CD8-positive, alpha-beta memory T cell (primary cell): ENCODE data around the gene FFAR4. TPM values are rescaled to one million over a fixed set of nuclear protein-coding genes. Genes with fewer than 3 reads are reported as not detected.

Experiments used
- CTCF ChIA-PET: fragments of 350-600 bp; sonication (Branson Sonifier 250); formaldehyde crosslinking; loops from one replicate; lab custom pipeline; 2021; ENCODE audit warnings: antibody characterized with exemption; lab: Charles Lee
- POLR2A ChIA-PET: fragments of 350-600 bp; sonication (Branson Sonifier 250); formaldehyde crosslinking; loops from one replicate; lab custom pipeline; 2021; ENCODE audit warnings: antibody characterized with exemption; lab: Charles Lee
- DNase-seq, 5 donors: peaks; one replicate each; pipeline versions ENCODE4 v3.0.0 to v3.0.0-alpha.2; 2020 to 2022; ENCODE audit warnings: mixed read lengths in 1 of 5
- H3K27ac ChIP-seq: one replicate; pipeline ENCODE4 v1.7.0; 2013; ENCODE audit warnings: low read depth, mild to moderate bottlenecking, low read length, moderate library complexity
- H3K27me3 ChIP-seq: 2 replicates; pipeline ENCODE4 v1.7.0; 2013; ENCODE audit warnings: low read length, mild to moderate bottlenecking; ENCODE audit not compliant: insufficient read depth, poor library complexity, severe bottlenecking
- H3K36me3 ChIP-seq: 2 replicates; pipeline ENCODE4 v1.7.0; 2013; ENCODE audit warnings: mild to moderate bottlenecking, low read length, moderate library complexity; ENCODE audit not compliant: insufficient read depth
- H3K4me1 ChIP-seq: 2 replicates; pipeline ENCODE4 v1.7.0; 2013; ENCODE audit warnings: mild to moderate bottlenecking, low read length, moderate library complexity; ENCODE audit not compliant: insufficient read depth
- H3K4me3 ChIP-seq: 2 replicates; pipeline ENCODE4 v1.7.0; 2013; ENCODE audit warnings: mild to moderate bottlenecking, low read length
- H3K9me3 ChIP-seq: 2 replicates; pipeline ENCODE4 v1.7.0; 2013; ENCODE audit warnings: mild to moderate bottlenecking, low read length
- H3K27ac Mint-ChIP-seq, 8 donors: one replicate each; pipeline ENCODE4 v1.8.0; 2020 to 2021; ENCODE audit warnings: mixed read lengths in 8 of 8, mild to moderate bottlenecking in 6 of 8, inconsistent platforms in 3 of 8, moderate library complexity in 3 of 8
- H3K27me3 Mint-ChIP-seq, 2 donors: one replicate each; pipeline ENCODE4 v1.8.0; 2020 to 2021; ENCODE audit warnings: mixed read lengths in 2 of 2, mild to moderate bottlenecking in 1 of 2, moderate library complexity in 1 of 2
- H3K36me3 Mint-ChIP-seq, 3 donors: one replicate each; pipeline ENCODE4 v1.8.0; 2020 to 2021; ENCODE audit warnings: mixed read lengths in 3 of 3, inconsistent platforms in 1 of 3, mild to moderate bottlenecking in 1 of 3
- H3K4me1 Mint-ChIP-seq, 3 donors: one replicate each; pipeline ENCODE4 v1.8.0; 2020 to 2021; ENCODE audit warnings: mixed read lengths in 3 of 3, inconsistent platforms in 1 of 3, mild to moderate bottlenecking in 1 of 3
- H3K4me3 Mint-ChIP-seq, 7 donors: one replicate each; pipeline ENCODE4 v1.8.0; 2020 to 2021; ENCODE audit warnings: mixed read lengths in 7 of 7, mild to moderate bottlenecking in 6 of 7, moderate library complexity in 4 of 7, inconsistent platforms in 2 of 7
- H3K9me3 Mint-ChIP-seq, 5 donors: one replicate each; pipeline ENCODE4 v1.8.0; 2020 to 2022; ENCODE audit warnings: mixed read lengths in 5 of 5, mild to moderate bottlenecking in 3 of 5, moderate library complexity in 2 of 5, inconsistent platforms in 1 of 5
- polyA plus RNA-seq: library from polyadenylated mRNA; unstranded; fragments of 300-500 nt; fragmentation: Illumina TruSeq; gene quantifications from one replicate; pipeline ENCODE4 v1.2.3, GENCODE V29; 2021
- total RNA-seq, 2 experiments: library from RNA; stranded (reverse); gene quantifications; one replicate each; pipeline ENCODE4 v1.2.3, GENCODE V29; 2021

FFAR4 gene
- total and polyA plus RNA-seq, 3 experiments from 2014 or later: not detected

DNA sequence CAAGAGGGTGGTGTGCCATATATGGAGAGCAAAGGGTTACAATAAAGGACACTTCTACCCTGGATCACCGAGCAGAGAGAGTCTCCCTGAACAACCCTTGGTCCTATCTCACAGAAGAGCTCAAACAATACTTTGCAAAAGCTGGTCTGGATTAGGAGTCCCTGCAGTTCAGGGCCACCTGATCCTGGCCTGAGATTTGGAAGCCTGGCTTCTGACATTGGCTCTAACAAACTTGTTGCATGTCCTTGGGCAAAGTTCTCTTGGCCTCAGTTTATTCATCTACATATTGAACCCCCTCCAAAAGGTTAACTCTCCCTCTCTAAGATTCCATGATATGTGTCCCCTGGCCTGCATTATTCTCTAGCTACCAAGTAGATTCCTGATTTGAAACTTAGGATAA is 32.9 kb downstream of the FFAR4 start:
- ChIA-PET POLR2A (no interaction called here), CTCF (no interaction called here)
- Histone ChIP-seq H3K9me3 (no peaks in the 10 kb centered on the region), H3K4me3 (no peak overlapping the region), H3K36me3 (no peaks in the 10 kb centered on the region), H3K27me3 (peaks cover 7% of the 10 kb centered on the region), H3K4me1 (no peaks in the 10 kb centered on the region), H3K27ac (no peak overlapping the region)
- no peak for DNase-seq
- Mint-ChIP-seq H3K4me3 (no peak overlapping the region), H3K36me3 (peaks cover 0 to 1% (median 0%) of the 10 kb centered on the region in 3 donors), H3K4me1 (peaks cover 0 to 8% (median 0%) of the 10 kb centered on the region in 3 donors), H3K9me3 (peaks cover 0 to 2% (median 0%) of the 10 kb centered on the region in 5 donors), H3K27ac (no peak overlapping the region), H3K27me3 (peaks cover 33 to 40% of the 10 kb centered on the region in 2 donors)

DNA sequence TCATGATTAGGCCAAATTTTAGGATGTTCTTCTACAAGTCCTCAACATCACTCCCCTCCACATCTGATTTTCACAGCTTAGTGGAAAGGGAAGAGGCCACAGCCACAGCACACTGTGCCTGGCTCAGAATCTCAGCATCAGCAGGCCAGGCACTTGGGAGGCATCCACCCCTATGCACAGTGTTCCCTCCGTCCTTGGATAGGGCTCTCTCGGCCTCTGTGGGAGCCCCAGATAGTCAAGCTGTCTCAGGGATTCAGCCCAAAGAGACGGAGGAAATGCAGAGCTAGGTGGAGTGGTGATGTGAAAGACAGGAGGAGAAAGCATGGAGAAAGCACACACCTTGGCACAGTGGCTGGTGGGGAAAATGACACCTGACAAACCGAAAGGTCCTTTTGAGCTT is 33.3 kb downstream of the FFAR4 start:
- H3K36me3 Mint-ChIP-seq: peaks cover 0 to 1% (median 0%) of the 10 kb centered on the region in 3 donors
- H3K27ac Mint-ChIP-seq: peak overlapping the region in 1 of 8 donors; percentile 28
- no peak overlapping the region for H3K27ac ChIP-seq
- no peaks in the 10 kb centered on the region for H3K9me3 ChIP-seq
- ChIA-PET POLR2A (no interaction called here), CTCF (no interaction called here)
- peaks cover 0 to 2% (median 0%) of the 10 kb centered on the region in 5 donors for H3K9me3 Mint-ChIP-seq
- peaks cover 7% of the 10 kb centered on the region for H3K27me3 ChIP-seq
- H3K4me1 Mint-ChIP-seq: peaks cover 0 to 8% (median 0%) of the 10 kb centered on the region in 3 donors
- no peak overlapping the region for H3K4me3 ChIP-seq
- no peak for DNase-seq
- H3K4me3 Mint-ChIP-seq: no peak overlapping the region
- no peaks in the 10 kb centered on the region for H3K4me1 ChIP-seq
- no peaks in the 10 kb centered on the region for H3K36me3 ChIP-seq
- peaks cover 37 to 44% of the 10 kb centered on the region in 2 donors for H3K27me3 Mint-ChIP-seq

DNA sequence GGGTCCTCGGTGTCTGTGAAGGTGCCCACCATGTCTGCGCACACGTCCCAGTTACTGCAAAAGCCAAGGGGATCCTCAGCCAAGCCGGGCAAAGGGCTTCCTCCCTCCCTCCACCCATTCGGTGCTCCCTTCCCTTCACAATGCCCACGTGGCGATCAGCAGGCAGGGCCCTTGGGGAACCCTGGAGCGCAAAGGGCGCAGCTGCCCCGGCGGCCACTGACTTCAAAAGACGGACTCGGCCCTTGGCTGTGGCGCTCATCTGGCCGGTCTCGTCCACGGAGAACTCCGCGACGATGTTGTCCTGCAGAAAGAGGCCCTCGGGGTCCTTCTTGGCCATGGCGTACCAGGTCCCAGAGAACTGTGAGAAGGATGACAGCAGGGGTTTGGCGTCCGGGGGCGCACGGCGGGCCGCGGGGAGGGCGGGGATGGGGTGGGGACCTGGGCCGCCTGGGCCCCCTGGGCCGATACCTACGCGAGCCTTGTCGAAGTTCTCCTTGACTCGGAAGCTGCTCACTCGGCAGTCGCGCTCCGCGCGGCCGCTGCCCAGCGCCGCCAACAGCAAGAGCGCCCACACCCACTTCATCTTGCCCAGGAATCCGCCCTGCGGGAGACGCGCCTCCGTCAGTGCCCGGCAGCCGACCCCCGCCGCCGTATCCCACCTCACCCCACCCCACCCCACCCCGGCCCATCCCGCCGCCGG is 34.1 kb downstream of the FFAR4 start:
- Mint-ChIP-seq H3K9me3 (peaks cover 0 to 2% (median 0%) of the 10 kb centered on the region in 5 donors), H3K27ac (no peak overlapping the region), H3K4me1 (peaks cover 0 to 8% (median 0%) of the 10 kb centered on the region in 3 donors), H3K4me3 (no peak overlapping the region), H3K36me3 (peaks cover 0 to 1% (median 0%) of the 10 kb centered on the region in 3 donors), H3K27me3 (peaks cover 37 to 41% of the 10 kb centered on the region in 2 donors)
- Histone ChIP-seq H3K9me3 (no peaks in the 10 kb centered on the region), H3K36me3 (no peaks in the 10 kb centered on the region), H3K4me3 (no peak overlapping the region), H3K27ac (no peak overlapping the region), H3K4me1 (no peaks in the 10 kb centered on the region), H3K27me3 (peaks cover 7% of the 10 kb centered on the region)
- DNase-seq: no peak
- CTCF ChIA-PET: no interaction called here
- POLR2A ChIA-PET: no interaction called here

DNA sequence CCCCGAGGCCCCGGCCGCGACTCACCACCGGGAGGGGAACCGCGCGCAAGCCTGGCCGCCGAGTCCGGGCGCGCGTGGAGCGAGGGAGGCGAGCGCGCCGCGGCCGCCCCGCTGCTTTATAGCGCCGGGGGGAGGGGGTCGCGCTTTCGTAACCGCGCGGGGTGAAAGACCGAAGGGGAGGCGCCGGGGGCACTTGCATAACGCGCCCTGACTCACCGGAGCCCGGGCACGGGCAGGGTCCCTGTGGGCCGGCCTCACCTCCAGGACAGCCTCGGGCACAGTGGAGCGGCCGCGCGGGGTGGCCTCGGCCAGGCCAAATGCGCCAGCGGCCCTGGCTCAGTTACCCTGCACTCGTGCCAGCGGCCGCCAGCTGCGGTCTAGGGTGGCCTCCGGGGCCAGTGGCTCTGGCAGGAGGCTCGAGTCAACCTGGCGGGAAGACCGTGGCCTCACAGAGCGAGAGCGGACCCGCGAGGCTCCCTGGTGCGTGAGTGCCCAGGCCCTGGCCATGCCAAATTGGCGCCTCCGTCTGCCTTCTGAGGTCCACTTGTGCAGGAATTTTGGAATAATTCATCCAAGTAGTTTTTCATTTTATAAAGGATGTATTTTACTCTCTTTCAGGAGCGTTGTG is 34.8 kb downstream of the FFAR4 start, which contains the start of gene RBP4:
TSS of gene RBP4 (minus strand) at position 90 of the 628 bp plus-strand sequence. CDS start 207 bp downstream, outside the sequence.
- no peaks in the 10 kb centered on the region for H3K9me3 ChIP-seq
- Mint-ChIP-seq H3K4me1 (peaks cover 0 to 8% (median 0%) of the 10 kb centered on the region in 3 donors), H3K9me3 (peaks cover 0 to 2% (median 0%) of the 10 kb centered on the region in 5 donors), H3K27ac (no peak within 1 kb of the TSS), H3K4me3 (no peak within 1 kb of the TSS), H3K27me3 (peaks cover 37 to 47% of the 10 kb centered on the region in 2 donors), H3K36me3 (peaks cover 0 to 1% (median 0%) of the 10 kb centered on the region in 3 donors)
- ChIA-PET POLR2A (no interaction called here), CTCF (no interaction called here)
- H3K4me1 ChIP-seq: no peaks in the 10 kb centered on the region
- no peak within 1 kb of the TSS for H3K27ac ChIP-seq
- no peak for DNase-seq
- peaks cover 7% of the 10 kb centered on the region for H3K27me3 ChIP-seq
- H3K36me3 ChIP-seq: no peaks in the 10 kb centered on the region
- no peak within 1 kb of the TSS for H3K4me3 ChIP-seq

DNA sequence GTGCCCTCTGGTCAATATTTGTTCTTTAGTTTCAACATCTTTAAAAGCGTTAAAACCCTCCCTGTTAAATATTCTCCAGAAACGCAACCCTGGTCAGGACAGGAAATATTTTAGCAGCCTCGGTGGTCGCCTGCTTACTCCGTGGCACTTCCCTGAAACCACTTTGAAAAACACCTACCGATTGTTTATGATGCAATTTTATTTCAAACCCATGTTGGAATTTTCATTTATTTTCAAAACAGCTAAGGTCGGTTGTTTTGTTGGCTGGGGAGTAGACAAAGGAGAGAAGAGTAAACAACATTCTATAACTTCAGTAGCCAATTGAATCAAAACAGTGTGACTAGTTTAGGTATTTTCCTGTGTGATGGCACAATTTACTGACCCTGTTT is 35.3 kb downstream of the FFAR4 start:
- H3K27ac ChIP-seq: no peak overlapping the region
- peaks cover 7% of the 10 kb centered on the region for H3K27me3 ChIP-seq
- ChIA-PET CTCF (no interaction called here), POLR2A (no interaction called here)
- Mint-ChIP-seq H3K27me3 (peaks cover 37 to 52% of the 10 kb centered on the region in 2 donors), H3K9me3 (peaks cover 0 to 2% (median 0%) of the 10 kb centered on the region in 5 donors), H3K27ac (no peak overlapping the region), H3K4me1 (peaks cover 0 to 8% (median 0%) of the 10 kb centered on the region in 3 donors), H3K36me3 (peaks cover 0 to 1% (median 0%) of the 10 kb centered on the region in 3 donors), H3K4me3 (no peak overlapping the region)
- no peaks in the 10 kb centered on the region for H3K4me1 ChIP-seq
- H3K36me3 ChIP-seq: no peaks in the 10 kb centered on the region
- no peak overlapping the region for H3K4me3 ChIP-seq
- no peaks in the 10 kb centered on the region for H3K9me3 ChIP-seq
- no peak for DNase-seq

DNA sequence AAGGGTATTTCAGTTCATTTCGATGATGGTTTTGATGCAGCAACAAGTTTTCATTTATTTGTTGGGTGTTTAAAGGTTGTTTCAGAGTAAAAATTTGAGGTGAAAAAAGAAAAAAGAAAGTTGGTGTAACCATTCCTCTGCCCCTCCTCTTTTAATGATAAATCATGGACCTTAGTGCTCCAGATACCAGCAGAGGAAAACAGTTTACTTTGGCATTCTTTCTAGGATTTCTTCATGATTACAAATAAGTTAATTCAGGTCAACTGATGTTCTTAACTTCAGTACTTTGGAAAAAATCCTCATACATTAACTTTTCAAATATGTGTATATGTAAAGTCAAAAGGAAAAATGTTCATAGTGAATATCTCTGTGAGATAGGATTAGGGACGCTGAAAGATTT is 36.6 kb downstream of the FFAR4 start:
- Mint-ChIP-seq H3K36me3 (peaks cover 0 to 1% (median 0%) of the 10 kb centered on the region in 3 donors), H3K27me3 (peaks cover 33 to 57% of the 10 kb centered on the region in 2 donors), H3K9me3 (peaks cover 0 to 6% (median 3%) of the 10 kb centered on the region in 5 donors), H3K4me1 (peaks cover 0 to 8% (median 0%) of the 10 kb centered on the region in 3 donors), H3K4me3 (no peak overlapping the region), H3K27ac (no peak overlapping the region)
- no peak overlapping the region for H3K27ac ChIP-seq
- H3K36me3 ChIP-seq: no peaks in the 10 kb centered on the region
- no peaks in the 10 kb centered on the region for H3K4me1 ChIP-seq
- DNase-seq: no peak
- no peaks in the 10 kb centered on the region for H3K9me3 ChIP-seq
- ChIA-PET POLR2A (no interaction called here), CTCF (no interaction called here)
- H3K27me3 ChIP-seq: peaks cover 7% of the 10 kb centered on the region
- no peak overlapping the region for H3K4me3 ChIP-seq

DNA sequence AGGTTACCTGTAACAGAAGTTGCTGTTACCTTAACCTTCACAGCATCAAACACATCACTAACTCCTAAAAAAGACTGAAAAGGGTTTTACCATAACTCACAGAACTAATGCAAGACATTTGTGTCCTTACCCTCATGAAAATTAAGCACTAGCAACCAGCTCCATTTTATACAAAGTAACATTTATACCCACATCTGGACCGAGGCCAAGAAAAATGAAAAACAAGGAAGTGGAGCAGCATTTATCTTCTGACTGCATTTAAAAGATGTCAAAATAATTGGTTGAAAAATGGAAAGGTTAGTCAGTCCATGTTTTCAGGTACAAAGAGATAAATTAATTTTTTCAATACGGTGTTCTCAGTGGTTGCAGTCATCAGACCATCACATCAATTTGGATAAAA is 37.7 kb downstream of the FFAR4 start:
- Histone ChIP-seq H3K36me3 (no peaks in the 10 kb centered on the region), H3K4me1 (no peaks in the 10 kb centered on the region), H3K4me3 (no peak overlapping the region), H3K27me3 (peaks cover 7% of the 10 kb centered on the region), H3K9me3 (no peaks in the 10 kb centered on the region), H3K27ac (no peak overlapping the region)
- ChIA-PET POLR2A (no interaction called here), CTCF (no interaction called here)
- no peak overlapping the region for H3K27ac Mint-ChIP-seq
- DNase-seq: no peak
- peaks cover 0 to 8% (median 0%) of the 10 kb centered on the region in 3 donors for H3K4me1 Mint-ChIP-seq
- H3K27me3 Mint-ChIP-seq: peaks cover 31 to 61% of the 10 kb centered on the region in 2 donors
- peaks cover 0 to 9% (median 5%) of the 10 kb centered on the region in 5 donors for H3K9me3 Mint-ChIP-seq
- no peak overlapping the region for H3K4me3 Mint-ChIP-seq
- H3K36me3 Mint-ChIP-seq: peaks cover 0 to 1% (median 0%) of the 10 kb centered on the region in 3 donors

DNA sequence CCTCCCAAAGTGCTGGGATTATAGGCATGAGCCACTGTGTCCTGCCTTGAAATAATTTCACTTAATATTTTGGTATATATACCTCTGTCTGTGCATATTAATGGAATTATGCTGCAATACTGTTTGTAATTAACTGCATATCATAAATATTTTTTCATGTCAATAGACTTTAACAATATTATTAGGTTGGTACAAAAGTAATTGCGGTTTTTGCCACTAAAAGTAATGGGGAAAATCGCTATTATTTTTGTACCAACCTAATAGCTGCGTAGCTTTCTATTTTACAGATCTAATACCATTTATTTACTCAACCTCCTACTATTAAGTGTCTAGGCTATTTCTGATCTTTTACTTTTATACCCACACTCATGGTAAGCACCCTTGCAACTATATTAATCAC is 42.0 kb downstream of the FFAR4 start:
- no peaks in the 10 kb centered on the region for H3K4me1 ChIP-seq
- no peaks in the 10 kb centered on the region for H3K36me3 ChIP-seq
- POLR2A ChIA-PET: no interaction called here
- H3K27ac Mint-ChIP-seq: no peak overlapping the region
- peaks cover 15 to 39% of the 10 kb centered on the region in 2 donors for H3K27me3 Mint-ChIP-seq
- CTCF ChIA-PET: no interaction called here
- peaks cover 0 to 9% (median 5%) of the 10 kb centered on the region in 5 donors for H3K9me3 Mint-ChIP-seq
- no peaks in the 10 kb centered on the region for H3K36me3 Mint-ChIP-seq
- H3K27ac ChIP-seq: no peak overlapping the region
- no peaks in the 10 kb centered on the region for H3K9me3 ChIP-seq
- no peaks in the 10 kb centered on the region for H3K4me1 Mint-ChIP-seq
- no peaks in the 10 kb centered on the region for H3K27me3 ChIP-seq
- no peak overlapping the region for H3K4me3 ChIP-seq
- no peak for DNase-seq
- H3K4me3 Mint-ChIP-seq: no peak overlapping the region
